ENCODE data around the gene CCL18. TPM values are rescaled to one million over a fixed set of nuclear protein-coding genes. Genes with fewer than 3 reads are reported as not detected.
"Not testable (repeated sequence)": the region's sequence is repeated elsewhere in the genome, so short reads cannot be mapped to it uniquely, and the experiment has no call there.

The CCL18 gene
- total RNA-seq, 1 experiment from 2014 or later: not detected

- Histone ChIP-seq H3K4ac (ENCODE audit: low read depth, low read length) (no peak overlapping the region), H2BK15ac (ENCODE audit: low read depth, low read length) (no peak overlapping the region), H3K27ac (ENCODE audit: insufficient read length, low read depth, low read length) (no peak overlapping the region), H2BK5ac (ENCODE audit: insufficient read length, low read length) (no peak overlapping the region), H3K9ac (ENCODE audit: extremely low read depth, insufficient read length, low read length) (no peak overlapping the region), H2AFZ (ENCODE audit: low read length) (no peak overlapping the region), H2BK20ac (ENCODE audit: low read depth, low read length, poor library complexity, severe bottlenecking) (no peak overlapping the region), H3K79me1 (ENCODE audit: insufficient read depth, low read depth, low read length, poor library complexity, severe bottlenecking) (no peaks in the 10 kb centered on the region), H3K4me1 (ENCODE audit: insufficient read depth, low read length) (no peaks in the 10 kb centered on the region), H4K91ac (ENCODE audit: insufficient read length, low read depth, low read length) (no peak overlapping the region), H3K56ac (ENCODE audit: insufficient read length, low read depth, low read length) (no peak overlapping the region), H3K27me3 (ENCODE audit: insufficient read depth, low read length) (no peaks in the 10 kb centered on the region), H3K23me2 (ENCODE audit: insufficient read length, low read depth, low read length, poor library complexity, severe bottlenecking) (no peaks in the 10 kb centered on the region), H3K9me3 (ENCODE audit: control insufficient read depth, low read depth, low read length) (no peaks in the 10 kb centered on the region), H3K23ac (ENCODE audit: insufficient read length, low read depth, low read length) (no peak overlapping the region), H2BK12ac (ENCODE audit: insufficient read length, low read depth, low read length) (no peak overlapping the region), H3K14ac (ENCODE audit: insufficient read depth, low read length) (no peak overlapping the region), H3K4me2 (ENCODE audit: insufficient read depth, insufficient read length, low read length) (no peak overlapping the region), H2BK120ac (ENCODE audit: low read depth, low read length, poor library complexity, severe bottlenecking) (no peak overlapping the region), H3K79me2 (ENCODE audit: insufficient read depth, low read length) (no peaks in the 10 kb centered on the region), H4K8ac (replicated peaks; ENCODE audit: insufficient read length, low read depth, low read length) (no peak overlapping the region), H3K18ac (ENCODE audit: insufficient read length, low read depth, low read length) (no peak overlapping the region), H2AK5ac (ENCODE audit: insufficient read length, low read length) (no peak overlapping the region), H4K5ac (ENCODE audit: insufficient read length, low read depth, low read length) (no peak overlapping the region), H4K20me1 (ENCODE audit: control insufficient read depth, insufficient read depth, insufficient read length) (no peaks in the 10 kb centered on the region), H3T11ph (ENCODE audit: low read length) (no peak overlapping the region)
- WGBS (ENCODE audit: extremely low coverage, insufficient read length, low lambda C conversion rate): no CpG with 5 or more reads among the region's 3 CpGs
- H3K4me1 Mint-ChIP-seq: peaks cover 20 to 28% of the 10 kb centered on the region in 2 experiments
- peaks cover 12% of the 10 kb centered on the region for H3K27me3 Mint-ChIP-seq (ENCODE audit: low read depth)
- no peak overlapping the region for H3K27ac Mint-ChIP-seq
- DNase-seq: no peak
- TF ChIP-seq CTCF (conservative IDR thresholded peaks at IDR 0.05): no peak
- H3K4me3 Mint-ChIP-seq: no peak overlapping the region
- H3K9me3 Mint-ChIP-seq: peaks cover 9 to 13% of the 10 kb centered on the region in 2 experiments
- H3K36me3 Mint-ChIP-seq (ENCODE audit: insufficient read depth in 1 of 3, low read depth in 3 of 3): peaks cover 3 to 10% (median 3%) of the 10 kb centered on the region in 3 experiments
These were observed 43.6 kb downstream of the CCL18 start for GRCh38 chr17:36107660-36108059.

- H3K9me3 Mint-ChIP-seq: peaks cover 11 to 18% of the 10 kb centered on the region in 2 experiments
- H3K4me3 Mint-ChIP-seq; H3K4me2 ChIP-seq (ENCODE audit: insufficient read depth, insufficient read length, low read length); H3K79me1 ChIP-seq (ENCODE audit: insufficient read depth, low read depth, low read length, poor library complexity, severe bottlenecking); H3K27ac ChIP-seq (ENCODE audit: insufficient read length, low read depth, low read length); H3K4ac ChIP-seq (ENCODE audit: low read depth, low read length); H2AK5ac ChIP-seq (ENCODE audit: insufficient read length, low read length); H3K27ac Mint-ChIP-seq; H4K5ac ChIP-seq (ENCODE audit: insufficient read length, low read depth, low read length); H3K79me2 ChIP-seq (ENCODE audit: insufficient read depth, low read length); H3K56ac ChIP-seq (ENCODE audit: insufficient read length, low read depth, low read length); H2BK12ac ChIP-seq (ENCODE audit: insufficient read length, low read depth, low read length); H3K4me1 ChIP-seq (ENCODE audit: insufficient read depth, low read length); H3K27me3 ChIP-seq (ENCODE audit: insufficient read depth, low read length); H4K91ac ChIP-seq (ENCODE audit: insufficient read length, low read depth, low read length); H3K9ac ChIP-seq (ENCODE audit: extremely low read depth, insufficient read length, low read length); H4K20me1 ChIP-seq (ENCODE audit: control insufficient read depth, insufficient read depth, insufficient read length); H3K18ac ChIP-seq (ENCODE audit: insufficient read length, low read depth, low read length); H3K23me2 ChIP-seq (ENCODE audit: insufficient read length, low read depth, low read length, poor library complexity, severe bottlenecking); H3K9me3 ChIP-seq (ENCODE audit: control insufficient read depth, low read depth, low read length); H3K23ac ChIP-seq (ENCODE audit: insufficient read length, low read depth, low read length); H2BK5ac ChIP-seq (ENCODE audit: insufficient read length, low read length); H2BK20ac ChIP-seq (ENCODE audit: low read depth, low read length, poor library complexity, severe bottlenecking); H2AFZ ChIP-seq (ENCODE audit: low read length); H2BK15ac ChIP-seq (ENCODE audit: low read depth, low read length); DNase-seq; H3T11ph ChIP-seq (ENCODE audit: low read length); H4K8ac ChIP-seq (replicated peaks; ENCODE audit: insufficient read length, low read depth, low read length); H2BK120ac ChIP-seq (ENCODE audit: low read depth, low read length, poor library complexity, severe bottlenecking); H3K14ac ChIP-seq (ENCODE audit: insufficient read depth, low read length): not testable (repeated sequence)
- peaks cover 14% of the 10 kb centered on the region for H3K27me3 Mint-ChIP-seq (ENCODE audit: low read depth)
- H3K36me3 Mint-ChIP-seq (ENCODE audit: insufficient read depth in 1 of 3, low read depth in 3 of 3): peaks cover 5 to 16% (median 6%) of the 10 kb centered on the region in 3 experiments
- H3K4me1 Mint-ChIP-seq: peaks cover 23 to 32% of the 10 kb centered on the region in 2 experiments
- WGBS (ENCODE audit: extremely low coverage, insufficient read length, low lambda C conversion rate): no CpG with 5 or more reads among the region's 5 CpGs
These were observed 44.2 kb downstream of the CCL18 start for GRCh38 chr17:36108265-36108664.
